Immature natural killer cell (primary cell): ENCODE results near the gene RFLNA. TPM values are rescaled to one million over a fixed set of nuclear protein-coding genes. Genes with fewer than 3 reads are reported as not detected.
"Not testable (repeated sequence)": the region's sequence is repeated elsewhere in the genome, so short reads cannot be mapped to it uniquely, and the experiment has no call there.

Experiments used
- DNase-seq, 3 donors: peaks; one replicate each; pipeline ENCODE4 v3.0.0; 2022; ENCODE audit warnings: mixed read lengths in 1 of 3
- H3K27ac Mint-ChIP-seq, 6 donors: one replicate each; pipeline ENCODE4 v1.8.0; 2020; ENCODE audit warnings: mixed read lengths in 6 of 6, mild to moderate bottlenecking in 5 of 6, inconsistent platforms in 4 of 6, moderate library complexity in 3 of 6
- H3K27me3 Mint-ChIP-seq, 3 donors: one replicate each; pipeline ENCODE4 v1.8.0; 2020 to 2021; ENCODE audit warnings: low read depth in 3 of 3, mild to moderate bottlenecking in 3 of 3, mixed read lengths in 3 of 3, moderate library complexity in 3 of 3, inconsistent platforms in 1 of 3
- H3K36me3 Mint-ChIP-seq, 3 donors: one replicate each; pipeline ENCODE4 v1.8.0; 2020; ENCODE audit warnings: mixed read lengths in 3 of 3, inconsistent platforms in 2 of 3, mild to moderate bottlenecking in 2 of 3
- H3K4me1 Mint-ChIP-seq, 2 donors: one replicate each; pipeline ENCODE4 v1.8.0; 2020; ENCODE audit warnings: inconsistent platforms in 2 of 2, mild to moderate bottlenecking in 2 of 2, mixed read lengths in 2 of 2, moderate library complexity in 1 of 2
- H3K4me3 Mint-ChIP-seq, 5 donors: one replicate each; pipeline ENCODE4 v1.8.0; 2020; ENCODE audit warnings: mild to moderate bottlenecking in 5 of 5, mixed read lengths in 5 of 5, inconsistent platforms in 3 of 5, moderate library complexity in 3 of 5
- H3K9me3 Mint-ChIP-seq, 6 donors: one replicate each; pipeline ENCODE4 v1.8.0; 2020; ENCODE audit warnings: mild to moderate bottlenecking in 6 of 6, mixed read lengths in 6 of 6, inconsistent platforms in 4 of 6, moderate library complexity in 3 of 6
- polyA plus RNA-seq, 3 donors: library from polyadenylated mRNA; unstranded; fragments of 300-500 nt; fragmentation: Illumina TruSeq; gene quantifications; one replicate each; pipeline ENCODE4 v1.2.3, GENCODE V29; 2021

RFLNA gene
- polyA plus RNA-seq, 3 donors from 2014 or later = not detected

- Mint-ChIP-seq H3K9me3 (peaks cover 3 to 14% (median 7%) of the 10 kb centered on the region in 6 donors), H3K4me1 (peaks cover 0 to 2% of the 10 kb centered on the region in 2 donors), H3K4me3 (no peak overlapping the region), H3K27me3 (peaks cover 14 to 25% (median 19%) of the 10 kb centered on the region in 3 donors), H3K27ac (peak overlapping the region in 4 of 6 donors; percentile 38 to 67 (median 58)), H3K36me3 (peaks cover 4 to 14% (median 11%) of the 10 kb centered on the region in 3 donors)
- no peak for DNase-seq
Measured at GRCh38 chr12:124322271-124322998, 27.5 kb downstream of the RFLNA start.

- H3K27ac Mint-ChIP-seq = peak overlapping the region in 2 of 6 donors; percentile 49 to 66
- H3K36me3 Mint-ChIP-seq = peaks cover 4 to 14% (median 11%) of the 10 kb centered on the region in 3 donors
Measured at GRCh38 chr12:124322999-124323328, 28.1 kb downstream of the RFLNA start.

GRCh38 chr12:124323771-124324530, 29.1 kb downstream of the RFLNA start:
- H3K27me3 Mint-ChIP-seq = peaks cover 14 to 24% (median 16%) of the 10 kb centered on the region in 3 donors
- peaks cover 4 to 15% (median 14%) of the 10 kb centered on the region in 3 donors for H3K36me3 Mint-ChIP-seq
- H3K4me3 Mint-ChIP-seq = peak overlapping the region in 3 of 5 donors; percentile 6 to 53 (median 15)
- H3K4me1 Mint-ChIP-seq = peaks cover 0 to 2% of the 10 kb centered on the region in 2 donors
- H3K9me3 Mint-ChIP-seq = peaks cover 3 to 14% (median 7%) of the 10 kb centered on the region in 6 donors
- DNase-seq = peak; percentile 38 to 50 (median 45)
- peak overlapping the region; percentile 68 to 93 (median 90) for H3K27ac Mint-ChIP-seq

More at GRCh38 chr12:124322999-124323328, 28.1 kb downstream of the RFLNA start:
- Mint-ChIP-seq H3K9me3 (peaks cover 3 to 14% (median 7%) of the 10 kb centered on the region in 6 donors), H3K27me3 (peaks cover 14 to 25% (median 19%) of the 10 kb centered on the region in 3 donors)
- H3K4me3 Mint-ChIP-seq, H3K4me1 Mint-ChIP-seq, DNase-seq: not testable (repeated sequence)

GRCh38 chr12:124324803-124325705, 30.2 kb downstream of the RFLNA start:
- Mint-ChIP-seq H3K36me3 (peaks cover 4 to 22% (median 15%) of the 10 kb centered on the region in 3 donors), H3K4me1 (peaks cover 0 to 2% of the 10 kb centered on the region in 2 donors), H3K27ac (peak overlapping the region in 3 of 6 donors; percentile 80 to 82 (median 82)), H3K4me3 (peak overlapping the region in 1 of 5 donors; percentile 27), H3K9me3 (peaks cover 3 to 14% (median 7%) of the 10 kb centered on the region in 6 donors), H3K27me3 (peaks cover 16 to 20% (median 16%) of the 10 kb centered on the region in 3 donors)
- DNase-seq = no peak

GRCh38 chr12:124326104-124326503, 31.2 kb downstream of the RFLNA start:
- Mint-ChIP-seq H3K4me3 (no peak overlapping the region), H3K36me3 (peaks cover 4 to 23% (median 15%) of the 10 kb centered on the region in 3 donors), H3K9me3 (peaks cover 3 to 14% (median 7%) of the 10 kb centered on the region in 6 donors), H3K27me3 (peaks cover 14 to 18% (median 16%) of the 10 kb centered on the region in 3 donors), H3K27ac (peak overlapping the region in 1 of 6 donors; percentile 80), H3K4me1 (peaks cover 0 to 2% of the 10 kb centered on the region in 2 donors)
- DNase-seq = no peak

GRCh38 chr12:124326871-124327270, 32.0 kb downstream of the RFLNA start:
- H3K9me3 Mint-ChIP-seq = peaks cover 3 to 14% (median 7%) of the 10 kb centered on the region in 6 donors

GRCh38 chr12:124327362-124328043, 32.6 kb downstream of the RFLNA start:
- peaks cover 14 to 18% (median 16%) of the 10 kb centered on the region in 3 donors for H3K27me3 Mint-ChIP-seq
- H3K36me3 Mint-ChIP-seq = peaks cover 4 to 23% (median 15%) of the 10 kb centered on the region in 3 donors
- peak overlapping the region in 2 of 6 donors; percentile 36 to 45 for H3K27ac Mint-ChIP-seq
- H3K9me3 Mint-ChIP-seq = peaks cover 3 to 14% (median 7%) of the 10 kb centered on the region in 6 donors
- H3K4me3 Mint-ChIP-seq = no peak overlapping the region
- H3K4me1 Mint-ChIP-seq = peaks cover 0 to 2% of the 10 kb centered on the region in 2 donors
- DNase-seq = no peak

More at GRCh38 chr12:124326871-124327270, 32.0 kb downstream of the RFLNA start:
- H3K4me1 Mint-ChIP-seq = peaks cover 0 to 2% of the 10 kb centered on the region in 2 donors
- peaks cover 14 to 18% (median 16%) of the 10 kb centered on the region in 3 donors for H3K27me3 Mint-ChIP-seq
- no peak overlapping the region for H3K4me3 Mint-ChIP-seq
- DNase-seq = no peak
- no peak overlapping the region for H3K27ac Mint-ChIP-seq
- peaks cover 4 to 23% (median 15%) of the 10 kb centered on the region in 3 donors for H3K36me3 Mint-ChIP-seq

- Mint-ChIP-seq H3K4me3 (no peak overlapping the region), H3K27me3 (peaks cover 14 to 18% (median 16%) of the 10 kb centered on the region in 3 donors), H3K4me1 (peaks cover 0 to 2% of the 10 kb centered on the region in 2 donors), H3K36me3 (peaks cover 4 to 23% (median 15%) of the 10 kb centered on the region in 3 donors), H3K9me3 (peaks cover 3 to 14% (median 7%) of the 10 kb centered on the region in 6 donors), H3K27ac (no peak overlapping the region)
- no peak for DNase-seq
Measured at GRCh38 chr12:124328116-124328515, 33.2 kb downstream of the RFLNA start.

- Mint-ChIP-seq H3K27me3 (peaks cover 11 to 14% (median 13%) of the 10 kb centered on the region in 3 donors), H3K36me3 (peaks cover 4 to 21% (median 15%) of the 10 kb centered on the region in 3 donors), H3K4me3 (no peak overlapping the region), H3K27ac (no peak overlapping the region), H3K4me1 (no peaks in the 10 kb centered on the region), H3K9me3 (peaks cover 3 to 11% (median 5%) of the 10 kb centered on the region in 6 donors)
- no peak for DNase-seq
Measured at GRCh38 chr12:124328636-124329035, 33.7 kb downstream of the RFLNA start.

GRCh38 chr12:124332058-124332672, 37.3 kb downstream of the RFLNA start:
- H3K9me3 Mint-ChIP-seq = no peaks in the 10 kb centered on the region
- peaks cover 2 to 4% (median 3%) of the 10 kb centered on the region in 3 donors for H3K27me3 Mint-ChIP-seq
- peaks cover 2 to 20% (median 5%) of the 10 kb centered on the region in 3 donors for H3K36me3 Mint-ChIP-seq
- no peak overlapping the region for H3K27ac Mint-ChIP-seq
- H3K4me3 Mint-ChIP-seq = no peak overlapping the region
- H3K4me1 Mint-ChIP-seq = no peaks in the 10 kb centered on the region
- no peak for DNase-seq

- H3K4me3 Mint-ChIP-seq = no peak overlapping the region
- no peaks in the 10 kb centered on the region for H3K9me3 Mint-ChIP-seq
- DNase-seq = no peak
- peaks cover 5 to 26% (median 9%) of the 10 kb centered on the region in 3 donors for H3K36me3 Mint-ChIP-seq
- H3K4me1 Mint-ChIP-seq = no peaks in the 10 kb centered on the region
- peaks cover 2 to 4% (median 3%) of the 10 kb centered on the region in 3 donors for H3K27me3 Mint-ChIP-seq
- no peak overlapping the region for H3K27ac Mint-ChIP-seq
Measured at GRCh38 chr12:124332900-124333299, 38.0 kb downstream of the RFLNA start.

- Mint-ChIP-seq H3K27me3 (peaks cover 3 to 7% (median 4%) of the 10 kb centered on the region in 3 donors), H3K9me3 (no peaks in the 10 kb centered on the region), H3K27ac (peak overlapping the region in 1 of 6 donors; percentile 22), H3K36me3 (peaks cover 5 to 30% (median 5%) of the 10 kb centered on the region in 3 donors), H3K4me3 (no peak overlapping the region), H3K4me1 (peaks cover 3 to 5% of the 10 kb centered on the region in 2 donors)
- DNase-seq = no peak
Measured at GRCh38 chr12:124333724-124334123, 38.8 kb downstream of the RFLNA start.
